Activated B cell treated with CpG ODN at 0.5 μM for 24 hours (primary cell): ENCODE results near the gene CARS2. TPM values are rescaled to one million over a fixed set of nuclear protein-coding genes. Genes with fewer than 3 reads are reported as not detected.

Experiments
- ATAC-seq: fragments of 200-7000 bp; cut with Tn5 transposase; one replicate; pipeline ENCODE4 v1.10.0; 2021; ENCODE audit warnings: low read depth, mild to moderate bottlenecking, moderate library complexity
- CTCF ChIA-PET: fragments of 350-600 bp; sonication (Branson Sonifier 250); formaldehyde crosslinking; loops from one replicate; lab custom pipeline; 2021; ENCODE audit warnings: antibody characterized with exemption; lab: Charles Lee
- POLR2A ChIA-PET: fragments of 350-600 bp; sonication (Branson Sonifier 250); formaldehyde crosslinking; loops from one replicate; lab custom pipeline; 2021; ENCODE audit warnings: antibody characterized with exemption; lab: Charles Lee
- DNase-seq: peaks from one replicate; pipeline ENCODE4 v3.0.0; 2022
- H3K27ac Mint-ChIP-seq: one replicate; pipeline ENCODE4 v1.8.0; 2020; ENCODE audit warnings: mixed read lengths
- H3K27me3 Mint-ChIP-seq: one replicate; pipeline ENCODE4 v1.8.0; 2021; ENCODE audit warnings: mixed read lengths
- H3K36me3 Mint-ChIP-seq: one replicate; pipeline ENCODE4 v1.8.0; 2021; ENCODE audit warnings: low read depth, mixed read lengths
- H3K4me1 Mint-ChIP-seq: one replicate; pipeline ENCODE4 v1.8.0; 2021; ENCODE audit warnings: mixed read lengths
- H3K4me3 Mint-ChIP-seq: one replicate; pipeline ENCODE4 v1.8.0; 2020; ENCODE audit warnings: mild to moderate bottlenecking, mixed read lengths
- H3K9me3 Mint-ChIP-seq: one replicate; pipeline ENCODE4 v1.8.0; 2020; ENCODE audit warnings: mixed read lengths
- intact Hi-C: fragments of 100-400 bp; cut with micrococcal nuclease; formaldehyde crosslinking; loops from one replicate; pipeline ENCODE4 v1.15.1; 2024
- total RNA-seq: library from RNA; stranded (reverse); gene quantifications from 2 replicates; pipeline ENCODE4 v1.2.3, GENCODE V29; 2022
- TF ChIP-seq, protein P1 (sequence below): fragments of 200-600 bp; IDR thresholded peaks from one replicate; pipeline ENCODE4 v1.8.0; 2022; ENCODE audit warnings: antibody characterized with exemption, mild to moderate bottlenecking

Gene CARS2
- total RNA-seq, 1 donor from 2014 or later, result 115 TPM

DNA sequence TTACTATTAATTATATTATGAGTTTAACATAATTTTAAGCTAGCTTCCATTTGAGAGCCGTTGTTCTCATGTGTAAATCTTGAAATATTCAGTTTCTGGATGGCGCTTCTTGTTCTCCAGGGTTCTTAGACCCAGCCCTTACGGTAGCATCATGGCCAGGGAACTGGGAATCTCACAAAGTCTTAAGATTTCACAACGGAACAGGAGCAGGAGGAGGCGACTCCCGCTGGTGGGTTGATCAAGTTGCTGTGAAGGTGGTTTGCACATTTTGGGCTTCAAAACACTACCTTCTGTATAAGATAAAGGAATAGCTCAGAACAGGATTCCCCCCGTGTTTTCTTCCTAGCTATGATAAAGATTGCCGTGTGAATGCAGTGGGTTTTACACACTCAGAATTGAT is 87.7 kb downstream of the CARS2 start:
- DNase-seq (no peak), ATAC-seq (no peak)
- TF ChIP-seq, protein P1, sequence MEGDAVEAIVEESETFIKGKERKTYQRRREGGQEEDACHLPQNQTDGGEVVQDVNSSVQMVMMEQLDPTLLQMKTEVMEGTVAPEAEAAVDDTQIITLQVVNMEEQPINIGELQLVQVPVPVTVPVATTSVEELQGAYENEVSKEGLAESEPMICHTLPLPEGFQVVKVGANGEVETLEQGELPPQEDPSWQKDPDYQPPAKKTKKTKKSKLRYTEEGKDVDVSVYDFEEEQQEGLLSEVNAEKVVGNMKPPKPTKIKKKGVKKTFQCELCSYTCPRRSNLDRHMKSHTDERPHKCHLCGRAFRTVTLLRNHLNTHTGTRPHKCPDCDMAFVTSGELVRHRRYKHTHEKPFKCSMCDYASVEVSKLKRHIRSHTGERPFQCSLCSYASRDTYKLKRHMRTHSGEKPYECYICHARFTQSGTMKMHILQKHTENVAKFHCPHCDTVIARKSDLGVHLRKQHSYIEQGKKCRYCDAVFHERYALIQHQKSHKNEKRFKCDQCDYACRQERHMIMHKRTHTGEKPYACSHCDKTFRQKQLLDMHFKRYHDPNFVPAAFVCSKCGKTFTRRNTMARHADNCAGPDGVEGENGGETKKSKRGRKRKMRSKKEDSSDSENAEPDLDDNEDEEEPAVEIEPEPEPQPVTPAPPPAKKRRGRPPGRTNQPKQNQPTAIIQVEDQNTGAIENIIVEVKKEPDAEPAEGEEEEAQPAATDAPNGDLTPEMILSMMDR, result no peak
- no peak overlapping the region for H3K27ac Mint-ChIP-seq
- H3K9me3 Mint-ChIP-seq, result peaks cover 2% of the 10 kb centered on the region
- ChIA-PET CTCF (no interaction called here), POLR2A (interaction anchor here (0.6 to 1.4 kb wide), 3 partner anchors 31 to 94 kb away, joined by 3 to 5 read pairs (median 3); no protein-coding TSS in a partner anchor)
- peaks cover 10% of the 10 kb centered on the region for H3K36me3 Mint-ChIP-seq
- H3K27me3 Mint-ChIP-seq, result no peaks in the 10 kb centered on the region
- intact Hi-C loops, result loop anchor here (5.0 kb wide), 2 partner anchors 34 to 146 kb away; no protein-coding TSS in a partner anchor
- no peak overlapping the region for H3K4me3 Mint-ChIP-seq
- peaks cover 28% of the 10 kb centered on the region for H3K4me1 Mint-ChIP-seq

DNA sequence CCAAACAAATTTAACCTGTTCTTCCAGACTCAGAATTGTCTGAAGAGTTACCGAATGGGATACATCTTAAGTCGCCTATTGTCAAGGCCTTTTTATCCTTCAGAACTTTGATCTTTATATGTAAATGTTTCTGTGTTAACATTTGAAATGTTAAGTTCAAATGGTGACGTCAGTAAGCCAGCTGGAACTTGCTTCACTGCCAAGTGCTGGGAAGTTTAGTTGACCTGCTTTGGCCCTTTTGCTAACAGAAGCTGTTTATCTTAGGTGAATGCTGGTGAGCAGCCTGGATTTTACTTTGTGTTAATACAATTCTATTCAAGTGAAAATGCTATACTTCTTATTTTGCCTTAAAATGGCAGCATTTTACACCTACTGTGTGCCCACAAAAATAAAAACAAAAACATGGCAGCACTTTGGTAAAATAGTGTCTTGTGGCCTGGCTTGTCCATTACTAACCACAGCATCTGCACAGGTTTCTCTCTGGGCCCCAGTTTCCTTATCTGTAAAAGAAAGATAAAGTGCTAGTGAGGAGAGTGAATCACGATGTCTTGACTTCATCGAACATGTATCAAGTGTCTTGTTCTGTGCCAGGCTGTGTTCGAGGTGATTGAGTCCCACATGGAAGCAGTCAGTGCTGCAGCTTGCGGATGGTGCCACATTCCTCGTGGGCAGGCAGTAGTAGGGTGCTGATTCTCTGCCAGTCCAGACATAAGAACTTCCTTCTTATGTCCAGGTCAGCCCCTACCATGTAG is 88.4 kb downstream of the CARS2 start:
- no peak for DNase-seq
- H3K27ac Mint-ChIP-seq, result no peak overlapping the region
- H3K4me3 Mint-ChIP-seq, result no peak overlapping the region
- H3K36me3 Mint-ChIP-seq, result peaks cover 4% of the 10 kb centered on the region
- TF ChIP-seq, protein P1, result no peak
- H3K9me3 Mint-ChIP-seq, result peaks cover 2% of the 10 kb centered on the region
- H3K27me3 Mint-ChIP-seq, result no peaks in the 10 kb centered on the region
- H3K4me1 Mint-ChIP-seq, result peaks cover 28% of the 10 kb centered on the region
- no peak for ATAC-seq
- intact Hi-C loops, result loop anchor here (5.0 kb wide), 2 partner anchors 35 to 145 kb away; no protein-coding TSS in a partner anchor
- ChIA-PET CTCF (interaction anchor here (0.6 kb wide), 1 partner anchor 27 kb away, joined by 4 read pairs; no protein-coding TSS in a partner anchor), POLR2A (interaction anchor here (1.4 to 2.8 kb wide), 4 partner anchors 56 to 98 kb away, joined by 3 to 19 read pairs (median 12); partner anchors contain the start of gene RAB20)

DNA sequence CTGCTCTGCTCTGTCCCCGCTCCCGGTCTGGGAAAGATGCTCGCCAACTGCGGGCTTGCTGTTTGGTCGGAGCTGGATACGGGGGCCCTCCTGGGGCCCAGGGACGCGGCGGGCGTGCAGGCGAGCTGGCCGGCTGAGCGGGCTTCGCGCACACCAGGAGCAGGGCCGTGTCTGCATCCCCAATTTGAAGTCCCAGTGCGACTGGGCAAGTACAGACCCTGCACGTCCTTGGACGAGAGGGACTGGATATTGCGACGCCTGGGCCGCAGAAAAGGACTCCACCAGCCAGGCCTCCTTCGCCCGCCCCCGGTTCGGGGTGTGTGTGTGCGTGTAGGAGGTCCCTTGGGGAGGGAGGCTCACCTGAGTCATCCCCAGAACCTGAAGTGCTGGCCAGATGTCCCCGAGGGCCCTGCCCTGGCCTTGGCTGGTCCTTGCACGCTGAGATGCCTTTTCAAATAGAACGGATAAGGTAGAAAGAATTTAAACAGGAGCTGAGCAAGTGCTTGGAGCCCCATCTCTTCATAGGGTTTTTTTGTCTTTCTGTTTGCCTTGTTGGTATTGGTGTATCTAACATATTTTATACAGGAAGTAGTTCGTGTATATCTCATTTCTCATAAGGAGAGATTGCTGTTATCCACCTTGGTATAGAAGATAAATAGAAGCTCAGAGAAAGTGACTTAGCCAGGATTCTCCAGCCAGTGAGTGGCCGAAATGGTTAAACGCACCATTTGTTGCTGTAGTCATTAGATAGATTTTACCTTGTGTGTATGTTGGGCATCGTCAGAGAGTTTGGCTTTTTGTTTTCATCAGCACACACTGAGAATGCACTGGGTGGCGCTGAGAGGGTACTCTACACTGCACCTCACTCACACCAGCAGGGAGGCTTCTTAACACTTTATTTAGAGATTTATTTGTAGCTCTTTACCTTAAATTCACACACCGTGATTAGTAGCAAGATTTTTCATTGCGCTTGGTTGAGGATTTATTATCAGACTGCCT is 89.5 kb downstream of the CARS2 start:
- TF ChIP-seq, protein P1, result no peak
- H3K36me3 Mint-ChIP-seq, result peaks cover 4% of the 10 kb centered on the region
- H3K27ac Mint-ChIP-seq, result peak overlapping the region; percentile 77
- peak; percentile 73 for ATAC-seq
- ChIA-PET POLR2A (interaction anchor here (1.0 to 2.8 kb wide), 7 partner anchors 54 to 160 kb away, joined by 3 to 31 read pairs (median 7); partner anchors contain the start of genes ING1 and RAB20), CTCF (interaction anchor here (0.6 kb wide), 2 partner anchors 28 kb away, joined by 3 to 4 read pairs; no protein-coding TSS in a partner anchor)
- H3K27me3 Mint-ChIP-seq, result no peaks in the 10 kb centered on the region
- peaks cover 2% of the 10 kb centered on the region for H3K9me3 Mint-ChIP-seq
- H3K4me1 Mint-ChIP-seq, result peaks cover 31% of the 10 kb centered on the region
- DNase-seq, result peak; percentile 53
- intact Hi-C loops, result loop anchor here (1.0 to 5.0 kb wide), 4 partner anchors 36 to 144 kb away; no protein-coding TSS in a partner anchor
- H3K4me3 Mint-ChIP-seq, result peak overlapping the region; percentile 94

DNA sequence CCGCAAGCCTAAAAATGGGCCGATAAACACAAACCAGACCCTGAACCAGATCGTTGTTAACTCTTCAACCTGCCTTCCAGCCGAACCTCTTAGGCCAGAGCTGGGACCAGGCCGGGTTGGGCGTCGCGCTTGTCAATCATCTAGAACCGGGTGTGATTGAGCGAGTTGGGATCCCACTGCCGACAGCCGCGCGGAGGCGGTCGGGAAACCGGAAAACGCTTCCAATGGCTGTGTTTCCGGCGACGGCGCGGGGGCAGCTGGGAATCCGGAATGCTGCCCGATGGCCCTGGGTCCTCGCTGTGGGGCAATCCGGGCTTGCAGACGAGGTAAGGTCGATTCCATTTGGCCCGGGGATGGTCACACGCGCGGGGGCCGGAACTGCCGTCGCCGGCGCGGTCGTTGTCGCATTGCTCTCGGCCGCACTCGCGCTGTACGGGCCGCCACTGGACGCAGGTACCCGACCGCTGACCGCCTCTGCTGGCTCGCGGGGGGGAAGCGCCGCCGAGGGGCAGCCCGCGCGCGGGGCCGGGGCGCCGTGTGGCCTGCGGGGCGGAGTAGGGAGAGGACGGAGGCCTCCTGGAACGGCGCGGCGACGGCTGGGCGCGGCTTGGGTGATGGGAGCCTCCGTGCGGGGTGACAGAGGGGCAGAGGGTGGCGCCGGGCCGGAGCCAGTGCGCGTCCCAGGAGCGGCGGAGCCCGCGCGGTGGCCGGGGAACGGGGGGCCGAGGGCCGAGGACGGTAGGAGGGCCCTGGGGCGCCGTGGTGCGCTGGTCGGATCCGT is 90.4 kb downstream of the CARS2 start, which contains the start of gene NAXD:
Gene NAXD, plus strand, starts transcription at position 224 of the 781 bp plus-strand sequence. Its CDS starts 57 bp downstream, at position 281.
- TF ChIP-seq, protein P1, result no peak
- DNase-seq, result peak; percentile 66
- peaks cover 4% of the 10 kb centered on the region for H3K36me3 Mint-ChIP-seq
- peak within 1 kb of the TSS; percentile 89 for H3K27ac Mint-ChIP-seq
- H3K4me1 Mint-ChIP-seq, result peaks cover 37% of the 10 kb centered on the region
- peak within 1 kb of the TSS; percentile 94 for H3K4me3 Mint-ChIP-seq
- CTCF ChIA-PET, result interaction anchor here (0.6 kb wide), 1 partner anchor 29 kb away, joined by 3 read pairs; no protein-coding TSS in a partner anchor
- ATAC-seq, result peak; percentile 82
- H3K27me3 Mint-ChIP-seq, result no peaks in the 10 kb centered on the region
- intact Hi-C loops, result loop anchor here (1.0 to 5.0 kb wide), 5 partner anchors 37 to 300 kb away; partner anchors contain the start of gene ANKRD10
- POLR2A ChIA-PET, result interaction anchor here (0.6 to 2.8 kb wide), 10 partner anchors 12 to 160 kb away, joined by 3 to 31 read pairs (median 5); partner anchors contain the start of genes ING1 and RAB20
- H3K9me3 Mint-ChIP-seq, result peaks cover 2% of the 10 kb centered on the region
